GM20000 (cell line): ENCODE data around the gene DDX19B.

Experiments used
- DNase-seq: peaks from one replicate; pipeline ENCODE4 v3.0.0; 2012; ENCODE audit warnings: low spot score
- TF ChIP-seq, protein P1 (sequence below): IDR thresholded peaks from 2 replicates; pipeline ENCODE4 v1.5.1; 2012; ENCODE audit warnings: mild to moderate bottlenecking, control low read depth; ENCODE audit errors: extremely low read depth, missing control alignments

DDX19B gene

DNA sequence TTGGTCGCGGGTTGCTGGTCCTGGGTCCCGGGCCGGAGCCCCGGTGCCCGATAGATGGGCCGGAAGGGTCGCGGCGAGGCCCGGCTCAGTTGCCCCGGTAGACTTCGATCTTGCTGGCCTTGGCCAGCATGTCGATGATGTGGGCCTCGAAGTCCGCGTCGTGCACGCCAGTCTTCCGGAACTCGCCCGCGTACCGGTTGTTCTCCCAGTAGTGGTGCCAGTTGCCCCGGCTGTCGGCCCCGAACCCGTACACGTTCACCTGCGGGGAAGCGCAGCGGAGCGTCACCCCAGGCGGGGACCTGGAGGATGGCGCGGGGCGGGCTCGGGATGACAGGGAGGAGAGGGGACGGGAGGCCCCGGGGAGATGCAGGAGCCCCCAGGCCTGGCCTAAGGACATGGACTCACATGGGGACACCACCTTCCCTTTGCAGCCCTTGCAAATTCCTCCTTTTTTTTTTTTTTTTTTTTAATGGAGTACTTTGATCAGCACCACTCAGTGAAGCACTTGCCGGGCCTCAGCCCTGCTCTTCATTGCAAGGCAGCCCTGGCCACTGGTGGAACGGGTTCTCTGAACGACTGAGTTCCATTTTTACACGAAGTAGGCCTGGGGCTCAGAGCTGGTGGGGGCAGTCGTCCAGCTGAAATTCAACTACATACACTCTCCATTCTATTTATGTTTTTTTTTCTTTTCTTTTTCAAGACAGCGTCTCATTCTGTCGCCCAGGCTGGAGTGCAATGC is 82.8 kb downstream of the DDX19B start:
- TF ChIP-seq, protein P1, sequence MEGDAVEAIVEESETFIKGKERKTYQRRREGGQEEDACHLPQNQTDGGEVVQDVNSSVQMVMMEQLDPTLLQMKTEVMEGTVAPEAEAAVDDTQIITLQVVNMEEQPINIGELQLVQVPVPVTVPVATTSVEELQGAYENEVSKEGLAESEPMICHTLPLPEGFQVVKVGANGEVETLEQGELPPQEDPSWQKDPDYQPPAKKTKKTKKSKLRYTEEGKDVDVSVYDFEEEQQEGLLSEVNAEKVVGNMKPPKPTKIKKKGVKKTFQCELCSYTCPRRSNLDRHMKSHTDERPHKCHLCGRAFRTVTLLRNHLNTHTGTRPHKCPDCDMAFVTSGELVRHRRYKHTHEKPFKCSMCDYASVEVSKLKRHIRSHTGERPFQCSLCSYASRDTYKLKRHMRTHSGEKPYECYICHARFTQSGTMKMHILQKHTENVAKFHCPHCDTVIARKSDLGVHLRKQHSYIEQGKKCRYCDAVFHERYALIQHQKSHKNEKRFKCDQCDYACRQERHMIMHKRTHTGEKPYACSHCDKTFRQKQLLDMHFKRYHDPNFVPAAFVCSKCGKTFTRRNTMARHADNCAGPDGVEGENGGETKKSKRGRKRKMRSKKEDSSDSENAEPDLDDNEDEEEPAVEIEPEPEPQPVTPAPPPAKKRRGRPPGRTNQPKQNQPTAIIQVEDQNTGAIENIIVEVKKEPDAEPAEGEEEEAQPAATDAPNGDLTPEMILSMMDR = no peak
- DNase-seq = no peak

DNA sequence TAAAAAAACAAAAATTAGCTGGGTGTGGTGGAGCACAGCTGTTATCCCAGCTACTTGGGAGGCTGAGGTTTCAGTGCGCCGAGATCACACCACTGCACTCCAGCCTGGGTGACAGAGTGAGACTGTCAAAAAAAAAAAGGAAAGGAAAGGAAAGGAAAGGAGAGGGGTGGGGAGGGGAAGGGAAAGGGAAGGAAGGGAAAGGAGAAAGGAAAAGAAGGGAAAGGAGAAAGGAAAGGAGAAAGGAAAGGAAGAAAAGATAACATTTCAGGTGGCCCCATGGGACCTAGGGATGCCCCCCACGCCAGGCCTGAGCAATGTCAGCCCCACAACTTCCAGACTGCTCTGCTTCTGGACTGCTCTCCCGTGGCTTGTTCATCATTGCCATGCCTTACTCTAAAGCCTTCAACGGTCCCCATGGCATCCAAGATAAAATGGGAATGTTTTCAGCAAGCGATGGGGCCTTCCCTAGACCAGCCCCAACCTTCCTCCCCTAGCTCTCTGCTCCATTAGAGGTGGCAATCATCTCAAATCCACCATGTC is 84.5 kb downstream of the DDX19B start:
- TF ChIP-seq, protein P1 = no peak
- no peak for DNase-seq
